Peyer's patch (tissue), 4 donors: ENCODE results near the gene FUBP3. TPM values are rescaled to one million over a fixed set of nuclear protein-coding genes. Genes with fewer than 3 reads are reported as not detected.

ENCODE experiments used
- DNase-seq, 3 donors: peaks; one replicate each; pipeline ENCODE4 v3.0.0-alpha.2; 2017 to 2019
- H3K27ac ChIP-seq, 4 donors: fragments of 200-600 bp; sonication (generic); one replicate each; pipeline ENCODE4 v1.5.1; 2016 to 2019
- H3K27me3 ChIP-seq, 2 donors: fragments of 200-600 bp; sonication (generic); one replicate each; pipeline ENCODE4 v1.5.1; 2019
- H3K36me3 ChIP-seq, 3 donors: fragments of 200-600 bp; sonication (generic); one replicate each; pipeline ENCODE4 v1.5.1; 2016 to 2019
- H3K4me1 ChIP-seq, 4 donors: fragments of 200-600 bp; sonication (generic); one replicate each; pipeline ENCODE4 v1.5.1; 2016 to 2019
- H3K4me3 ChIP-seq, 4 donors: fragments of 200-600 bp; sonication (generic); 1 replicate in 3 of 4; 2 replicates in 1 of 4; pipeline ENCODE4 v1.5.1; 2016 to 2019; ENCODE audit warnings: mild to moderate bottlenecking in 1 of 4
- H3K9me3 ChIP-seq, 4 donors: fragments of 200-600 bp; sonication (generic); one replicate each; pipeline ENCODE4 v1.5.1; 2016 to 2019; ENCODE audit warnings: mild to moderate bottlenecking in 1 of 4
- POLR2A ChIP-seq, 2 donors: fragments of 450-650 bp; IDR thresholded peaks; one replicate each; pipeline ENCODE4 v1.5.1; 2017; ENCODE audit warnings: antibody characterized with exemption in 2 of 2, mild to moderate bottlenecking in 2 of 2, moderate library complexity in 2 of 2
- total RNA-seq, 4 donors: library from RNA; depleted of rRNA; stranded (reverse); fragments of >200 nt; gene quantifications; one replicate each; pipeline ENCODE4 v1.1.0, GENCODE V29; 2016
- TF ChIP-seq, protein P1 (sequence below), 6 experiments: fragments of 450-650 bp in 4 of 6; fragments of 200-600 bp in 2 of 6; sonication (generic) in 1 of 6; IDR thresholded peaks; one replicate each; pipeline ENCODE4 v1.5.1; 2017 to 2019; ENCODE audit warnings: antibody characterized with exemption in 6 of 6, mild to moderate bottlenecking in 3 of 6, moderate library complexity in 1 of 6

Gene FUBP3
- total RNA-seq, 4 donors from 2014 or later = 27.3 to 57.8 (median 31.8) TPM

DNA sequence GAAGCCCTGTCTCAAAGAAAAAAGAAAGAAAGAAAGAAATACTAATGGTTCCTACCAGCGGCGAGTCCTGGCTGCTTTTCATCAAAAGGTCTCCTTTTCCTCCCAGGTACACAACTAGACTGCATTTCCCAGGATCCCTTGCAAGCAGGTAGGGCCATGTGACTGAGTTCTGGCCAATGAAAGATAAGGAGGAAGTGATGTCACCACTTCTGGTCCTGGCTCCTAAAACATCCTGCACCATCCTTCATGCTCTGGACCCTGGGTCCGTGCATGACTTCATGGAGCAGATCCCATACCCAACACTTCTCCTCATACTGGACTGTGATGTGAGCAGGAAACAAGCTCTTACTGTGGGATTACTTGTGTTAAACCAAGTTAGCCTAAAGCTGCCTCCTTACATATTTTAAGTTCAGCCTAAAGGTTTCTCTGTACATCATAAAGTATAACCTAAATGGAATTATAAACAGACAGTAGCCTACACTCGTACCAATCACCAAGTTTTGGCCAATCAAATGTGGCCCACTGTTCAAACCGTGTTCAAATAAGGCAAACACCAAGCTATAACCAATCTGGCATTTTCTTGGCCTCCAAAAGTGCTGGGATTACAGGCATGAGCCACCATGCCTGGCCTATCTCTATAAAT, 30.2 kb upstream of the FUBP3 start:
- Histone ChIP-seq H3K36me3 (no peaks in the 10 kb centered on the region), H3K9me3 (no peaks in the 10 kb centered on the region), H3K27ac (no peak overlapping the region), H3K27me3 (no peaks in the 10 kb centered on the region), H3K4me1 (no peaks in the 10 kb centered on the region), H3K4me3 (no peak overlapping the region)
- DNase-seq = no peak
- TF ChIP-seq, protein P1, sequence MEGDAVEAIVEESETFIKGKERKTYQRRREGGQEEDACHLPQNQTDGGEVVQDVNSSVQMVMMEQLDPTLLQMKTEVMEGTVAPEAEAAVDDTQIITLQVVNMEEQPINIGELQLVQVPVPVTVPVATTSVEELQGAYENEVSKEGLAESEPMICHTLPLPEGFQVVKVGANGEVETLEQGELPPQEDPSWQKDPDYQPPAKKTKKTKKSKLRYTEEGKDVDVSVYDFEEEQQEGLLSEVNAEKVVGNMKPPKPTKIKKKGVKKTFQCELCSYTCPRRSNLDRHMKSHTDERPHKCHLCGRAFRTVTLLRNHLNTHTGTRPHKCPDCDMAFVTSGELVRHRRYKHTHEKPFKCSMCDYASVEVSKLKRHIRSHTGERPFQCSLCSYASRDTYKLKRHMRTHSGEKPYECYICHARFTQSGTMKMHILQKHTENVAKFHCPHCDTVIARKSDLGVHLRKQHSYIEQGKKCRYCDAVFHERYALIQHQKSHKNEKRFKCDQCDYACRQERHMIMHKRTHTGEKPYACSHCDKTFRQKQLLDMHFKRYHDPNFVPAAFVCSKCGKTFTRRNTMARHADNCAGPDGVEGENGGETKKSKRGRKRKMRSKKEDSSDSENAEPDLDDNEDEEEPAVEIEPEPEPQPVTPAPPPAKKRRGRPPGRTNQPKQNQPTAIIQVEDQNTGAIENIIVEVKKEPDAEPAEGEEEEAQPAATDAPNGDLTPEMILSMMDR (IDR thresholded peaks at IDR 0.05) = no peak
- TF ChIP-seq POLR2A (IDR thresholded peaks at IDR 0.05) = no peak

DNA sequence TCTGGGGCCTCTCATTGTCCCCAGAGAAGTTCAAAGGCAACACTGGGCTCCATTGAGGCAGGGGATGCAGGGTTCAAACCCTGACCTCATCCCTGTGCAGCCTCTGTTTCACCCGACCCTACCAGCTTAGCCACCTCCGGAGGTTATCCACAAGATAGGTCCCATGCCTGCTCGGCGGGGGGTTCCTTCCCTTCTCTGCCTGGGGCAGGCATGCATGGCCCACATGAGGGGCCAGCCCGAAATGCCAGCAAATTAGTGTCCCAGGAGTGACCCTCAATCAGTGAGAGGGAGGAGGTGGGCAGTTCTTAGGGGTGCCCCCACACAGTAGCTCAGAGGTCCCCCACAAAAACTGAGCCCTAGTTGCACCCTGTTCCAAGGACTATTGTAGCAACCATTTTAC, 24.8 kb upstream of the FUBP3 start:
- Histone ChIP-seq H3K4me3 (no peak overlapping the region), H3K27me3 (no peaks in the 10 kb centered on the region), H3K9me3 (no peaks in the 10 kb centered on the region), H3K4me1 (no peaks in the 10 kb centered on the region), H3K27ac (no peak overlapping the region), H3K36me3 (no peaks in the 10 kb centered on the region)
- DNase-seq = no peak
- TF ChIP-seq POLR2A (IDR thresholded peaks at IDR 0.05) = no peak

DNA sequence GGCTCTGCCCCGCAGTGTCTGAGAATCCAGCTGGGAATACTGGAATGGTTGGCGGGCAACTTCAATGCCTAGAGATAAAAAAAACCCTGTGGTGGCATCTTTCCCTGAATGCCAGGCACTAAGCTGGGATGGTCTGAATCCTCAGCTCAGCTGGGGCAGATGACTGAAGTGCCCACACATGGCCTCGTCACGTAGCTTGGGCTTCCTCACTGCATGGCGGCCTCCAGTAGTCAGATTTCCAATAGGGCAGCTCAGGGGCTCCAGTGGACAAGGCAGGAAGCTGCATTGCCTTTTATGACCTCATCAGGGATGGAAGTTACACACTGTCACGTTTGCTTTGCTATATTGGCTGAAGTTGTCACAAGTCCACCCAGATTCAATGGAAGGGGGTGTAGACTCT, 24.3 kb upstream of the FUBP3 start:
- Histone ChIP-seq H3K4me3 (no peak overlapping the region), H3K27ac (no peak overlapping the region), H3K27me3 (no peaks in the 10 kb centered on the region), H3K9me3 (no peaks in the 10 kb centered on the region), H3K4me1 (no peaks in the 10 kb centered on the region), H3K36me3 (no peaks in the 10 kb centered on the region)
- no peak for TF ChIP-seq POLR2A (IDR thresholded peaks at IDR 0.05)
- TF ChIP-seq, protein P1 (IDR thresholded peaks at IDR 0.05) = no peak
- no peak for DNase-seq

DNA sequence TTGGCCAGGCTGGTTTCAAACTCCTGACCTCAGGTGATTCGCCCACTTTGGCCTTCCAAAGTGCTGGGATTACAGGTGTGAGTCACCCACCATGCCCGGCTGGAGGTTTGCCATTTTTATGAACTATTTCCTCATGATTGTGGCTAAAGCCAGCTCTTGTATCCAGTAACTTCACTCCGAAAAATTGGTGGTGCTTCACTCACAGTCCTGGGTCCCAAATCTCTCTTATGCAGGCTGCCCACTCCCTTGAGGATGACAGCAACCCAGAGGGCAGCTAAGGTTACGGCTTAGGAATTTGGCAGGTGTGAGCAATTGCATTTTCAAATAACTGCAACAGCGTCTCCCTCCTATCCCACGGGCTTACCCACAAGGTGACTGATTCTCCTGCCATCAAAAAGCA, 23.4 kb upstream of the FUBP3 start:
- Histone ChIP-seq H3K4me1 (no peaks in the 10 kb centered on the region), H3K4me3 (no peak overlapping the region), H3K36me3 (no peaks in the 10 kb centered on the region), H3K27me3 (no peaks in the 10 kb centered on the region), H3K9me3 (no peaks in the 10 kb centered on the region), H3K27ac (no peak overlapping the region)
- TF ChIP-seq, protein P1 (IDR thresholded peaks at IDR 0.05) = no peak
- no peak for TF ChIP-seq POLR2A (IDR thresholded peaks at IDR 0.05)
- no peak for DNase-seq

DNA sequence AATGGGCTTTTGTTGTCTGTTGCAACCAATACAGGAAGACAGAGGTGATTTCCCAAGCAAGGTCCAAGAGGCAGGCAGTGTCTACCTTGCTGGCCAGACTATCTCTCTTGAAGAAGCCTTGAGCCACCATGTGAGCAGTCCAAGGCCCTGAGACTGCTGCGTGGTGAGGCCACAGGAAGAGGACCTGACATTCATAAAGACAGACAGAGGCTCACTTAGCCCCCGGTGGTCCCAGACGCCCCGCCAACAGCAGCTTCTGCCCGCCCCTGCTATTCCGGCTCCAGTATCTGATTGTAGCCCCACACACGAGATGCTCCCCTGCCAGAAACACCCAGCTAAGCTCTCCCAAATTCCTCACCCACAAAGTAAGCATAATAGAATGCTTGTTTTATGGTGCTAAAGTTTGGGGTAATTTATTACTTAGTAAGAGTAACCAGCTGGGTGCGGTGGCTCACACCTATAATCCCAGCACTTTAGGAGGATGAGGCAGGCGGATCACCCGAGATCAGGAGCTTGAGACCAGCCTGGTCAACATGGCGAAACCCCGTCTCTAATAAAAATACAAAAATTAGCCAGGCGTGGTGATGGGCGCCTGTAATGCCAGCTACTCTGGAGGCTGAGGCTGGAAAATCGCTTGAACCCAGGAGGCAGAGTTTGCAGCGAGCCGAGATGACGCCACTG, 22.8 kb upstream of the FUBP3 start:
- no peak for DNase-seq
- Histone ChIP-seq H3K4me1 (no peaks in the 10 kb centered on the region), H3K27me3 (no peaks in the 10 kb centered on the region), H3K9me3 (no peaks in the 10 kb centered on the region), H3K36me3 (no peaks in the 10 kb centered on the region), H3K27ac (no peak overlapping the region), H3K4me3 (no peak overlapping the region)
- TF ChIP-seq POLR2A (IDR thresholded peaks at IDR 0.05) = no peak
- TF ChIP-seq, protein P1 (IDR thresholded peaks at IDR 0.05) = no peak

DNA sequence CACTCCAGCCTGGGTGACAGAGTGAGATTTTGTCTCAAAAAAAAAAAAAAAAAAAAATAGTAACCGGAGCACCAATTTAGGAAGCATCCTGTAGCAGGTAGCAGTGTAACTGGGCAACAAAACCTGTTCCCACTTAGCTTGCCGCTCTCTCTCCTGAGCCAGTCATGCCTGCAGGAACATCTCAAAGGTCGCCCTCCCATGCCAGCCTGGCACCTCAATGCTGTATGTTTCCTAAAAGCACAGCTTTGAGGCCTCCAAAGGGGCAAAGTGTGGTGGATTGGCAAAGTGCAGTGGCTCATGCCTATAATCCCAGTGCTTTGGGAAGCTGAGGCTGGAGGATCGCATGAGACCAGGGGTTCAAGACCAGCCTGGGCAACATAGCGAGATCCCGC, 22.3 kb upstream of the FUBP3 start:
- H3K27ac ChIP-seq = no peak overlapping the region
- no peaks in the 10 kb centered on the region for H3K36me3 ChIP-seq
- no peak overlapping the region for H3K4me3 ChIP-seq
- no peaks in the 10 kb centered on the region for H3K27me3 ChIP-seq
- TF ChIP-seq POLR2A (IDR thresholded peaks at IDR 0.05) = no peak
- TF ChIP-seq, protein P1 (IDR thresholded peaks at IDR 0.05) = no peak
- DNase-seq = no peak
- no peaks in the 10 kb centered on the region for H3K9me3 ChIP-seq
- no peaks in the 10 kb centered on the region for H3K4me1 ChIP-seq
